HL-60 (cell line): ENCODE data around the gene OR2T35.

Experiments used
- DNase-seq, 2 experiments: peaks; one replicate each; pipeline ENCODE4 v3.0.0-alpha.2; 2010 to 2020; ENCODE audit warnings: low read depth in 1 of 2, low spot score in 1 of 2
- H3K27ac ChIP-seq: fragments of 250-450 bp; sonication (Bioruptor Pico); replicated peaks from 2 replicates; pipeline ENCODE4 v1.5.1; 2020; ENCODE audit warnings: mild to moderate bottlenecking, moderate library complexity
- H3K27me3 ChIP-seq: fragments of 250-450 bp; sonication (Bioruptor Pico); 2 replicates; pipeline ENCODE4 v1.5.1; 2021; ENCODE audit warnings: mild to moderate bottlenecking, moderate library complexity; ENCODE audit not compliant: insufficient read depth, poor library complexity, severe bottlenecking
- H3K4me3 ChIP-seq: replicated peaks from 2 replicates; pipeline ENCODE4 v1.5.1; 2011; ENCODE audit warnings: mild to moderate bottlenecking, control low read depth, low read length; ENCODE audit not compliant: insufficient read depth
- GABPA ChIP-seq: IDR thresholded peaks from 2 replicates; pipeline ENCODE4 v1.6.1; 2012; ENCODE audit warnings: low read depth
- POLR2AphosphoS5 ChIP-seq: IDR thresholded peaks from 2 replicates; pipeline ENCODE4 v1.6.1; 2012; ENCODE audit warnings: low read depth
- REST ChIP-seq: IDR thresholded peaks from 2 replicates; pipeline ENCODE4 v1.6.1; 2012; ENCODE audit warnings: low read depth; ENCODE audit not compliant: insufficient replicate concordance
- SPI1 ChIP-seq: IDR thresholded peaks from 2 replicates; pipeline ENCODE4 v1.6.1; 2012; ENCODE audit warnings: low read depth, mild to moderate bottlenecking, borderline replicate concordance
- TF ChIP-seq, protein P1 (sequence below): IDR thresholded peaks from one replicate; pipeline ENCODE4 v1.5.1; 2011; ENCODE audit warnings: low read length, control low read depth, inconsistent platforms; ENCODE audit not compliant: insufficient read depth

Gene OR2T35

GRCh38 chr1:248611883-248612414, 33.1 kb downstream of the OR2T35 start:
- Histone ChIP-seq H3K4me3 (no peak overlapping the region), H3K27ac (no peak overlapping the region), H3K27me3 (no peaks in the 10 kb centered on the region)
- DNase-seq, result no peak
- TF ChIP-seq GABPA, result no peak
- no peak for TF ChIP-seq SPI1
- no peak for TF ChIP-seq REST
- TF ChIP-seq POLR2AphosphoS5, result no peak
- TF ChIP-seq, protein P1, sequence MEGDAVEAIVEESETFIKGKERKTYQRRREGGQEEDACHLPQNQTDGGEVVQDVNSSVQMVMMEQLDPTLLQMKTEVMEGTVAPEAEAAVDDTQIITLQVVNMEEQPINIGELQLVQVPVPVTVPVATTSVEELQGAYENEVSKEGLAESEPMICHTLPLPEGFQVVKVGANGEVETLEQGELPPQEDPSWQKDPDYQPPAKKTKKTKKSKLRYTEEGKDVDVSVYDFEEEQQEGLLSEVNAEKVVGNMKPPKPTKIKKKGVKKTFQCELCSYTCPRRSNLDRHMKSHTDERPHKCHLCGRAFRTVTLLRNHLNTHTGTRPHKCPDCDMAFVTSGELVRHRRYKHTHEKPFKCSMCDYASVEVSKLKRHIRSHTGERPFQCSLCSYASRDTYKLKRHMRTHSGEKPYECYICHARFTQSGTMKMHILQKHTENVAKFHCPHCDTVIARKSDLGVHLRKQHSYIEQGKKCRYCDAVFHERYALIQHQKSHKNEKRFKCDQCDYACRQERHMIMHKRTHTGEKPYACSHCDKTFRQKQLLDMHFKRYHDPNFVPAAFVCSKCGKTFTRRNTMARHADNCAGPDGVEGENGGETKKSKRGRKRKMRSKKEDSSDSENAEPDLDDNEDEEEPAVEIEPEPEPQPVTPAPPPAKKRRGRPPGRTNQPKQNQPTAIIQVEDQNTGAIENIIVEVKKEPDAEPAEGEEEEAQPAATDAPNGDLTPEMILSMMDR, result no peak

DNA sequence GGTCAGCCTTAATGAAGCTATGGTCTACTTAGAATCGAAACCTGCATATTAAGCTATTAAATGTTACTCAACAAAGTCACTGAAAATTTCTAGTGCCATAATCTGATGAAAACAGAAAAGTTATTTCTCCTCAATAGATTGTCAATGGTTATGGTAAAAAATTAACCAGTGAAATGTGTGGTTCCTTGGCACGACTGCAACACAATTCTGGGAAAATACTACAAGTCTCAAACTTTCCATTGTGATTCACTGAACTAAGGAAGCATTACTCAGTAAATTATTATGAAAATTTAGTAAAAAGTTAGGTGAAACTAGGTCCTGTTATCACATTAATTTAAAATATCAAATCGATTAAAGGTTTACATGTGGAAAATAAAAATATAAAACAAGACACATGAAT, 34.8 kb downstream of the OR2T35 start:
- no peak for DNase-seq
- H3K4me3 ChIP-seq, result no peak overlapping the region
- no peak overlapping the region for H3K27ac ChIP-seq
- H3K27me3 ChIP-seq, result no peaks in the 10 kb centered on the region
- TF ChIP-seq REST, result no peak
- no peak for TF ChIP-seq GABPA
- TF ChIP-seq POLR2AphosphoS5, result no peak
- no peak for TF ChIP-seq SPI1
- TF ChIP-seq, protein P1, result no peak

- Histone ChIP-seq H3K27ac (no peak overlapping the region), H3K4me3 (no peak overlapping the region), H3K27me3 (no peaks in the 10 kb centered on the region)
- TF ChIP-seq, protein P1, result no peak
- TF ChIP-seq POLR2AphosphoS5 (no peak), SPI1 (no peak), GABPA (no peak), REST (no peak)
- DNase-seq, result no peak
Observed at GRCh38 chr1:248599396-248599795, 45.7 kb downstream of the OR2T35 start.
